Fibroblast of lung (primary cell): ENCODE data around the gene RNF39. TPM values are rescaled to one million over a fixed set of nuclear protein-coding genes. Genes with fewer than 3 reads are reported as not detected.

ENCODE experiments used
- DNase-seq, 2 donors: peaks; one replicate each; pipeline versions ENCODE4 v3.0.0 to v3.0.0-alpha.2; 2010; ENCODE audit warnings: low read depth in 2 of 2
- H2AFZ ChIP-seq: 2 replicates; pipeline ENCODE4 v1.5.1; 2012; ENCODE audit warnings: low read length, control low read depth, inconsistent platforms
- H3K27ac ChIP-seq: 2 replicates; pipeline ENCODE4 v1.5.1; 2011; ENCODE audit warnings: low read length, control low read depth; ENCODE audit not compliant: insufficient read depth
- H3K27me3 ChIP-seq: 2 replicates; pipeline ENCODE4 v1.5.1; 2011; ENCODE audit warnings: mild to moderate bottlenecking, low read length; ENCODE audit not compliant: control insufficient read depth, insufficient read depth
- H3K36me3 ChIP-seq: 2 replicates; pipeline ENCODE4 v1.5.1; 2011; ENCODE audit warnings: low read length; ENCODE audit not compliant: control insufficient read depth, insufficient read depth
- H3K4me1 ChIP-seq: 2 replicates; pipeline ENCODE4 v1.5.1; 2011; ENCODE audit warnings: low read length; ENCODE audit not compliant: control insufficient read depth, insufficient read depth; ENCODE audit errors: extremely low read depth
- H3K4me2 ChIP-seq: 2 replicates; pipeline ENCODE4 v1.5.1; 2011; ENCODE audit warnings: low read length, control low read depth; ENCODE audit not compliant: insufficient read depth; ENCODE audit errors: extremely low read depth
- H3K4me3 ChIP-seq, 4 experiments: fragments of 200-600 bp in 1 of 4; sonication (generic) in 1 of 4; replicated peaks in 1 of 4; 2 replicates each; pipeline ENCODE4 v1.5.1; 2011 to 2016; ENCODE audit warnings: low read length in 4 of 4, low read depth in 3 of 4, mild to moderate bottlenecking in 3 of 4, control low read depth in 2 of 4, inconsistent platforms in 1 of 4, mixed read lengths in 1 of 4; ENCODE audit not compliant: insufficient read depth in 1 of 4; ENCODE audit errors: control extremely low read depth in 1 of 4
- H3K79me2 ChIP-seq: 2 replicates; pipeline ENCODE4 v1.5.1; 2012; ENCODE audit warnings: mild to moderate bottlenecking, low read length, inconsistent platforms; ENCODE audit not compliant: control insufficient read depth, insufficient read depth
- H3K9ac ChIP-seq: 2 replicates; pipeline ENCODE4 v1.5.1; 2011; ENCODE audit warnings: mild to moderate bottlenecking, low read length, control low read depth; ENCODE audit not compliant: insufficient read depth
- H3K9me3 ChIP-seq: 2 replicates; pipeline ENCODE4 v1.5.1; 2012; ENCODE audit warnings: low read depth, low read length; ENCODE audit not compliant: control insufficient read depth, insufficient read depth
- H4K20me1 ChIP-seq: 2 replicates; pipeline ENCODE4 v1.5.1; 2011; ENCODE audit warnings: low read length; ENCODE audit not compliant: control insufficient read depth, insufficient read depth; ENCODE audit errors: extremely low read depth
- EZH2 ChIP-seq: IDR thresholded peaks from 2 replicates; pipeline ENCODE4 v1.5.1; 2012; ENCODE audit warnings: low read length, control low read depth, mild to moderate bottlenecking; ENCODE audit errors: missing control alignments
- polyA plus RNA-seq, 2 donors: library from polyadenylated mRNA; depleted of rRNA in 1 of 2; stranded (reverse) in 1 of 2; unstranded in 1 of 2; fragments of >200 nt; gene quantifications; 2 replicates each; pipeline ENCODE4 v1.2.1, GENCODE V29; 2011 to 2012; ENCODE audit warnings: missing spikeins in 1 of 2
- total RNA-seq: library from RNA; depleted of rRNA; stranded (reverse); fragments of >200 nt; gene quantifications from 2 replicates; pipeline ENCODE4 v1.2.1, GENCODE V29; 2014
- TF ChIP-seq, protein P1 (sequence below), 2 donors: IDR thresholded peaks in 1 of 2; conservative IDR thresholded peaks in 1 of 2; 1 replicate in 1 of 2; 2 replicates in 1 of 2; pipeline ENCODE4 v1.5.1; 2011 to 2012; ENCODE audit warnings: low read length in 2 of 2, control low read depth in 1 of 2, inconsistent platforms in 1 of 2, low read depth in 1 of 2, mild to moderate bottlenecking in 1 of 2

RNF39 gene
- total and polyA plus RNA-seq, 2 donors (not counting 1 experiment from before 2014, with no cell fraction given): not detected

DNA sequence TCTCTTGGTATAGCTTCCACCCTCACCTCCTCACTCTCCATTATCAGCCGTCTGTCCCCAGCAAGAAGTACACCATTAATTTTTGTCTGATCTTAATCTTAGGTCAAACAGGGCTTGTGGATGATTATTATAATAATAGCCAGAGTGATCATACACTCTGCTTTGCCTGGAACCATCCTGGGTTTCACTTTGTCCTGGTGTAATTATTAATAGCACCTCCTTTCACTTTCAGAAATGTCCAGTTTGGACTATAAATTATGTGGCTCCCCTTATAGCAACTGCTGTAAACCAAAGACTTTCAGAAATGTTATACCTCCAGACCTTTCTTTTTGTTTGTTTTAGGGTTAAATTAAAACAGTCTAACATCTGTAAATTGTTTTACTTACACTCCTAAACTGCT is 38.3 kb upstream of the RNF39 start:
- TF ChIP-seq, protein P1, sequence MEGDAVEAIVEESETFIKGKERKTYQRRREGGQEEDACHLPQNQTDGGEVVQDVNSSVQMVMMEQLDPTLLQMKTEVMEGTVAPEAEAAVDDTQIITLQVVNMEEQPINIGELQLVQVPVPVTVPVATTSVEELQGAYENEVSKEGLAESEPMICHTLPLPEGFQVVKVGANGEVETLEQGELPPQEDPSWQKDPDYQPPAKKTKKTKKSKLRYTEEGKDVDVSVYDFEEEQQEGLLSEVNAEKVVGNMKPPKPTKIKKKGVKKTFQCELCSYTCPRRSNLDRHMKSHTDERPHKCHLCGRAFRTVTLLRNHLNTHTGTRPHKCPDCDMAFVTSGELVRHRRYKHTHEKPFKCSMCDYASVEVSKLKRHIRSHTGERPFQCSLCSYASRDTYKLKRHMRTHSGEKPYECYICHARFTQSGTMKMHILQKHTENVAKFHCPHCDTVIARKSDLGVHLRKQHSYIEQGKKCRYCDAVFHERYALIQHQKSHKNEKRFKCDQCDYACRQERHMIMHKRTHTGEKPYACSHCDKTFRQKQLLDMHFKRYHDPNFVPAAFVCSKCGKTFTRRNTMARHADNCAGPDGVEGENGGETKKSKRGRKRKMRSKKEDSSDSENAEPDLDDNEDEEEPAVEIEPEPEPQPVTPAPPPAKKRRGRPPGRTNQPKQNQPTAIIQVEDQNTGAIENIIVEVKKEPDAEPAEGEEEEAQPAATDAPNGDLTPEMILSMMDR (conservative IDR thresholded peaks at IDR 0.05 in 1 of 2, IDR thresholded peaks at IDR 0.05 in 1 of 2; ENCODE audit: low read depth in 1 of 2, low read length in 2 of 2): no peak
- no peak for TF ChIP-seq EZH2
- Histone ChIP-seq H4K20me1 (no peaks in the 10 kb centered on the region), H3K4me2 (no peak overlapping the region), H3K4me1 (no peaks in the 10 kb centered on the region), H3K9me3 (no peaks in the 10 kb centered on the region), H3K27ac (no peak overlapping the region), H3K9ac (no peak overlapping the region), H3K79me2 (no peaks in the 10 kb centered on the region), H3K27me3 (peaks cover 10% of the 10 kb centered on the region), H2AFZ (no peak overlapping the region), H3K36me3 (no peaks in the 10 kb centered on the region), H3K4me3 (no peak overlapping the region)
- DNase-seq: no peak

DNA sequence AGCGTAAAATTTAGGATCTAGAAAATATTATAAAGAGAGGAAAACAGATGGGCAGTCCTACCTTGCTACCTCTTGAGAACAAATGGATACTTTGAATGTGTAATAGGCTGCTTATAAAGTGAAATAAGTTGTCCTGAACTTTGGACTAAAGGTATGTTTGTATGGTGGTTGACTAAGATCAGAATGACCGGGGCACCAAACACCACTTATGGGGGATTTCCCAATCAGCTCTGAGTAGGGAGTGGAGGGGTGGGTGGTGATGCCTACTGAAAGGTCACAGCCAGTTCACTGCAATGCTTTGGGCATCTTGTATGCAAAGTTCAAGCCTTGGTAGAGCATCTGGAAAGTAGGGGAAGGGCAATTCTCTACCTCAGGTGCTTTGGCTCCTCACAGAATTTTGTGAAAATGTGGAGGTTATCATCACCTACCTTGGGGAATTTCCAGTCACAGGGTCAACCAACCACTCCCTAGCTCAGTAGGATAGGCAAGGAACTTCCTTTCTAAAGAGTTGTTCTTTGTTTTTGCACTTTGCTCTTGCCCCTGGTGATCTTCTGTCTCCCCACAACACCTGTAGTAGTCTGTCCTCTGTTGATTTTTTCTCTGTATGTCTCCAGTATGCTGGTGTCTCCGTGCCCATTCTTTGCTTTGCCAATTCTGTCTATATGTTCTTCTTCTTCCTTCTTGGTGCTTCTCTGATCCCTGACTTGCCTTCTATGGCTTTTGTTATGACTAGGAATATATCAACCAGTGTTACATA is 37.6 kb upstream of the RNF39 start, which contains the start of gene TRIM31:
TSS of gene TRIM31 (minus strand) at position 88 of the 757 bp plus-strand sequence. CDS start 285 bp downstream, outside the sequence.
- Histone ChIP-seq H3K4me2 (no peak within 1 kb of the TSS), H3K9me3 (no peaks in the 10 kb centered on the region), H4K20me1 (no peaks in the 10 kb centered on the region), H2AFZ (no peak within 1 kb of the TSS), H3K4me1 (no peaks in the 10 kb centered on the region), H3K27me3 (peaks cover 10% of the 10 kb centered on the region), H3K79me2 (no peaks in the 10 kb centered on the region), H3K9ac (no peak within 1 kb of the TSS), H3K36me3 (no peaks in the 10 kb centered on the region), H3K27ac (no peak within 1 kb of the TSS), H3K4me3 (no peak within 1 kb of the TSS)
- TF ChIP-seq EZH2: no peak
- TF ChIP-seq, protein P1 (conservative IDR thresholded peaks at IDR 0.05 in 1 of 2, IDR thresholded peaks at IDR 0.05 in 1 of 2; ENCODE audit: low read depth in 1 of 2, low read length in 2 of 2): no peak
- no peak for DNase-seq

DNA sequence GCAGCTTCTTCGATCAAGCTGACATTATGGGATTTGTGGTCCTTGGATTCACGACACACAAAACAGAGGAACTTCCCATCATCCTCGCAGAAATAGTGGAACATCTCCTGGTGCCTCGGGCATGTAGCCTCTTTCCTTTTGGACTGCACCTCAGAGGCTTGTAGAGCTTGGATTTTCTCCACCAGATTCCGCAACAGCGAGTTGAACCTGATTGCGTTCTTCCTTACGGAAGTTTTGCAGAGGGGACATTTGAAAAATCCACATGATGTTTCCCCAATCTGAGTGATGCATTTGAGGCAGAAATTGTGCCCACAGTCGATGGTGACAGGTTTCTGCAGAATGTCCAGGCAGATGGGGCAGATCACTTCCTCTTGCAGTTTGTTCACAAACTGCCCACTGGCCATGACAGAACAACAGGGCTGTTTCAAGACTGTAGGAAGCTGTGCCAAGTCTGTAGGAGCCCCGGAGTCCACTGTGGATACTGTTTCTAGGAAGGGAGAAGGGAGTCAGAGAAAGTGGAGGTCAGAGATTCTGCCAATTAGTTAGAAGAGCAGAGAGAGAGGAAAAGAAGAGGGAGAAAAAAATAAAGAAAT is 36.9 kb upstream of the RNF39 start:
- no peak overlapping the region for H3K4me3 ChIP-seq
- H4K20me1 ChIP-seq: no peaks in the 10 kb centered on the region
- DNase-seq: no peak
- no peaks in the 10 kb centered on the region for H3K4me1 ChIP-seq
- no peak overlapping the region for H3K9ac ChIP-seq
- no peaks in the 10 kb centered on the region for H3K79me2 ChIP-seq
- H3K27ac ChIP-seq: no peak overlapping the region
- no peaks in the 10 kb centered on the region for H3K36me3 ChIP-seq
- no peaks in the 10 kb centered on the region for H3K9me3 ChIP-seq
- H2AFZ ChIP-seq: no peak overlapping the region
- TF ChIP-seq, protein P1 (conservative IDR thresholded peaks at IDR 0.05 in 1 of 2, IDR thresholded peaks at IDR 0.05 in 1 of 2; ENCODE audit: low read depth in 1 of 2, low read length in 2 of 2): no peak
- TF ChIP-seq EZH2: no peak
- no peak overlapping the region for H3K4me2 ChIP-seq
- peaks cover 10% of the 10 kb centered on the region for H3K27me3 ChIP-seq
